RWPE2 (cell line): ENCODE measurements around the gene HMX1.

Source experiments
- ATAC-seq: fragments of 200-7000 bp; cut with Tn5 transposase; 3 replicates; pipeline ENCODE4 v1.9.1; 2021; ENCODE audit warnings: low read depth
- DNase-seq: peaks from one replicate; pipeline ENCODE4 v3.0.0-alpha.2; 2020; ENCODE audit warnings: low spot score
- H3K27ac ChIP-seq: fragments of 450-650 bp; 2 replicates; pipeline ENCODE4 v1.5.1; 2017; ENCODE audit warnings: mild to moderate bottlenecking; ENCODE audit not compliant: poor library complexity, severe bottlenecking
- H3K27me3 ChIP-seq: fragments of 250-450 bp; sonication (Bioruptor Pico); 2 replicates; pipeline ENCODE4 v1.5.1; 2021; ENCODE audit warnings: mild to moderate bottlenecking, moderate library complexity; ENCODE audit not compliant: insufficient read depth, poor library complexity, severe bottlenecking
- H3K36me3 ChIP-seq: fragments of 250-450 bp; sonication (Bioruptor Pico); 2 replicates; pipeline ENCODE4 v1.5.1; 2020; ENCODE audit warnings: low read depth, mild to moderate bottlenecking, moderate library complexity
- H3K4me1 ChIP-seq: fragments of 250-450 bp; sonication (Bioruptor Pico); 2 replicates; pipeline ENCODE4 v1.5.1; 2021; ENCODE audit warnings: mild to moderate bottlenecking, moderate library complexity; ENCODE audit not compliant: insufficient read depth, poor library complexity, severe bottlenecking
- H3K4me3 ChIP-seq: fragments of 250-450 bp; sonication (Bioruptor Pico); 2 replicates; pipeline ENCODE4 v1.5.1; 2021; ENCODE audit warnings: mild to moderate bottlenecking, moderate library complexity; ENCODE audit not compliant: severe bottlenecking
- H3K9me3 ChIP-seq: fragments of 250-450 bp; sonication (Bioruptor Pico); 2 replicates; pipeline ENCODE4 v1.5.1; 2021; ENCODE audit warnings: mild to moderate bottlenecking, moderate library complexity; ENCODE audit not compliant: severe bottlenecking
- TF ChIP-seq, protein P1 (sequence below): fragments of 450-650 bp; IDR thresholded peaks from one replicate; pipeline ENCODE4 v1.5.1; 2017; ENCODE audit warnings: mild to moderate bottlenecking, moderate library complexity; ENCODE audit not compliant: poor library complexity, severe bottlenecking

Gene HMX1

DNA sequence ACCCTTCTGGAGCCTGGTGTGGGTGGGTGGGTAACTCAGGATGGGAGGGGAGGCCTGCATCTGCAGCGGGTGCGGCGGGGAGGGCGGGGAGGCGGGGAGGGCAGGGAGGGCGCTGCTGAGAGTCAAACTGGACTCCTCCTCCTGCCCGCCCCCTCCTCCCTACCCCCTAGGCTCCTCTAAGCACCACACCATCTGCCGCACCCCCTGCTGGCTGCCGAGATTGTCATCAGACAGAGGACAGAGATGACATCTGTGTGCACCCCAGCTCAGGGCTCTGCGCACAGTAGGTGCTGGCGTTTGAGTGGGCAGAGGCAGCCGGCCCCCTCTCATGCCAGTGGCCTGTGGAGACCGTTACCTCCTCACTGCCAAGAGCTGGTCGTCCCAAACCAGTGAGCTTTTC, 10.6 kb upstream of the HMX1 start:
- H3K36me3 ChIP-seq: no peaks in the 10 kb centered on the region
- H3K4me3 ChIP-seq: no peak overlapping the region

DNA sequence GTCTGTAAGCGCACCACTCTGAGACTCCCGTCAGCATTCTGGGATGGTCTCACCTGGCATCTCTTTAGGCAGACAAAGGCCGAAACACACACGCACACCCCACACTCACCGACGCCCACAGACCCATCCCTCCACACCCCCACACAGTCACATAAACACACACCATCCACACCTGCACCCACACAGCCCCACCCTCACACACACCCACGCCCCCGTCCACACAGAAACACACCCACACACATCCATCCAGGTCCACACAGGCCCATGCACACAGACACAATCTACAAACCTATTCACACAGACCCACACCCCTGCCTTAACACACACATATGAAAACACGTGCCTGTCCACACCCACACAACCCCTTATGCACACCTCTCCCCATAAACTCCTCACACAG, 9.2 kb upstream of the HMX1 start:
- H3K9me3 ChIP-seq: no peaks in the 10 kb centered on the region
- H3K4me1 ChIP-seq: no peaks in the 10 kb centered on the region
- H3K27me3 ChIP-seq: peaks cover 79% of the 10 kb centered on the region
- no peak overlapping the region for H3K4me3 ChIP-seq
- no peaks in the 10 kb centered on the region for H3K36me3 ChIP-seq
- DNase-seq (no peak), ATAC-seq (no peak)
- H3K27ac ChIP-seq: no peak overlapping the region
- TF ChIP-seq, protein P1, sequence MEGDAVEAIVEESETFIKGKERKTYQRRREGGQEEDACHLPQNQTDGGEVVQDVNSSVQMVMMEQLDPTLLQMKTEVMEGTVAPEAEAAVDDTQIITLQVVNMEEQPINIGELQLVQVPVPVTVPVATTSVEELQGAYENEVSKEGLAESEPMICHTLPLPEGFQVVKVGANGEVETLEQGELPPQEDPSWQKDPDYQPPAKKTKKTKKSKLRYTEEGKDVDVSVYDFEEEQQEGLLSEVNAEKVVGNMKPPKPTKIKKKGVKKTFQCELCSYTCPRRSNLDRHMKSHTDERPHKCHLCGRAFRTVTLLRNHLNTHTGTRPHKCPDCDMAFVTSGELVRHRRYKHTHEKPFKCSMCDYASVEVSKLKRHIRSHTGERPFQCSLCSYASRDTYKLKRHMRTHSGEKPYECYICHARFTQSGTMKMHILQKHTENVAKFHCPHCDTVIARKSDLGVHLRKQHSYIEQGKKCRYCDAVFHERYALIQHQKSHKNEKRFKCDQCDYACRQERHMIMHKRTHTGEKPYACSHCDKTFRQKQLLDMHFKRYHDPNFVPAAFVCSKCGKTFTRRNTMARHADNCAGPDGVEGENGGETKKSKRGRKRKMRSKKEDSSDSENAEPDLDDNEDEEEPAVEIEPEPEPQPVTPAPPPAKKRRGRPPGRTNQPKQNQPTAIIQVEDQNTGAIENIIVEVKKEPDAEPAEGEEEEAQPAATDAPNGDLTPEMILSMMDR: no peak

More for the DNA sequence above, 10.6 kb upstream of the HMX1 start:
- Histone ChIP-seq H3K27ac (no peak overlapping the region), H3K9me3 (no peaks in the 10 kb centered on the region), H3K4me1 (no peaks in the 10 kb centered on the region), H3K27me3 (peaks cover 73% of the 10 kb centered on the region)
- ATAC-seq (no peak), DNase-seq (no peak)
- TF ChIP-seq, protein P1: no peak

DNA sequence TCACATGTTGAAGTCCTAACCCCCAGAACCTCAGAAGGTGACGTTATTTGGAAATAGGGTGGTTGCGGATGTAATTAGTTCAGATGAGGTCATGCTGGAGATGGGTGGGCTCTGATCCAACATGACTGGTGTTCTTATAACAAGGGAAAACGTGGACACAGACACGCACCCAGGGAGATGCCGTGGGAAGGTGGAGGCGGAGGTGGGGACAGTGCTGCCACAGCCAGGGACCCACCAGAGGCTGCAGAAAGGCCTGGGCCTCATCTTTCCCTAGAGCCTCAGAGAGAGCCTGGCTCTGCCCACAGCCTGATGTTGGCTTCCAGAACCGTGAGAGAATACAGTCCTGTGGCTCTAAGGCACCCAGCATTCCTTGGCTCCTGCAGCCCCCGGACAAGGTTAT, 7.9 kb upstream of the HMX1 start:
- no peak for DNase-seq
- TF ChIP-seq, protein P1: no peak
- H3K27me3 ChIP-seq: peaks cover 80% of the 10 kb centered on the region
- no peak for ATAC-seq
- no peak overlapping the region for H3K27ac ChIP-seq
- no peaks in the 10 kb centered on the region for H3K36me3 ChIP-seq
- no peak overlapping the region for H3K4me3 ChIP-seq
- no peaks in the 10 kb centered on the region for H3K9me3 ChIP-seq
- no peaks in the 10 kb centered on the region for H3K4me1 ChIP-seq

DNA sequence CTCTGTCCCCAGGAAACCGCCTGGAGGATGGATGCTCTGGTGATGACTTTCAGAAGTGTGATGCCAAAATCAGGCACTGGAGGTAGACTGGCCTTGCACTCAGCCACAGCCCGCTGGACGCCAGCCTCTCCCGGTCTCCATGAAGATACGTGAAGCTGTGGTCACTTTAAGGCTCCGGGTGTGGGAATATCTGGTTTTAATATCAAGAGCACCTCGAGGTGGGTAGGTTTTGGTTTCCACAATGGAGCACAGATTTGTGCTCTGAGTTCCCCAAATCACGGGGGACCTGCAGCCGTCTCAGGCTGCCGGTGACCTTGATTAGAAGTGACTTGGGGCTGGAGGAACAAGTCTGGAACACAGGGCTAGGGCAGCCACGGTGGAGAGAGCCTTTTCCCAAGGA, 6.8 kb upstream of the HMX1 start:
- Histone ChIP-seq H3K36me3 (no peaks in the 10 kb centered on the region), H3K9me3 (no peaks in the 10 kb centered on the region), H3K4me1 (no peaks in the 10 kb centered on the region), H3K4me3 (no peak overlapping the region), H3K27ac (no peak overlapping the region), H3K27me3 (peaks cover 83% of the 10 kb centered on the region)
- no peak for DNase-seq
- TF ChIP-seq, protein P1: no peak
- no peak for ATAC-seq

DNA sequence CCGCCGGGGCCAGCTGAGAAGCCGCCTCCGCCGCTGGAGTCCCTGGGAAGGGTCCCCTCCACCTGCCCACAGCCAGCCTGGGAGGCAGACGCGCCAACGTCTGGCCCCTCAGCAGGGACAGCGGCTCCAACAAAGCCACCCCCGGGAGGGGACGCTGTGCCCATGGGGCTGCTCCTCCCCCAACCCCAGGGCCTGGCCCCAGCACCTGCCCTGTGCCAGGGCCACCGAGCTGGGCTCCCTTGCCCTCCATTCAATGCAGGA, 6.1 kb upstream of the HMX1 start:
- no peaks in the 10 kb centered on the region for H3K9me3 ChIP-seq
- ATAC-seq (no peak), DNase-seq (no peak)
- TF ChIP-seq, protein P1: no peak
- no peak overlapping the region for H3K4me3 ChIP-seq
- no peak overlapping the region for H3K27ac ChIP-seq
- H3K36me3 ChIP-seq: no peaks in the 10 kb centered on the region
- H3K27me3 ChIP-seq: peaks cover 90% of the 10 kb centered on the region
- H3K4me1 ChIP-seq: no peaks in the 10 kb centered on the region
